ENCODE data around the gene AANAT.

- TF ChIP-seq CTCF (conservative IDR thresholded peaks at IDR 0.05; ENCODE audit: low read length) = peak; percentile 48
- no peak for TF ChIP-seq EZH2phosphoT487 (IDR thresholded peaks at IDR 0.05; ENCODE audit: borderline replicate concordance)
Measured at GRCh38 chr17:76452660-76453430, 14.6 kb upstream of the AANAT start, which contains the start of gene UBE2O.
